GM18951 (cell line): Measurements from ENCODE around the gene PPP1R26.
"Not testable (repeated sequence)": the region's sequence is repeated elsewhere in the genome, so short reads cannot be mapped to it uniquely, and the experiment has no call there.

ENCODE experiments used
- POLR2A ChIP-seq: IDR thresholded peaks from 4 replicates; pipeline ENCODE4 v1.6.1; 2011; ENCODE audit warnings: mild to moderate bottlenecking; ENCODE audit not compliant: insufficient read length, insufficient read depth; ENCODE audit errors: extremely low read depth
- in situ Hi-C: fragments of 300-500 bp; cut with MboI; formaldehyde crosslinking; loops from one replicate; pipeline ENCODE4 v1.12.0; 2022; ENCODE audit warnings: low sequenced_read_pairs, mixed read lengths, inconsistent platforms; ENCODE audit not compliant: unreplicated experiment

PPP1R26 gene

DNA sequence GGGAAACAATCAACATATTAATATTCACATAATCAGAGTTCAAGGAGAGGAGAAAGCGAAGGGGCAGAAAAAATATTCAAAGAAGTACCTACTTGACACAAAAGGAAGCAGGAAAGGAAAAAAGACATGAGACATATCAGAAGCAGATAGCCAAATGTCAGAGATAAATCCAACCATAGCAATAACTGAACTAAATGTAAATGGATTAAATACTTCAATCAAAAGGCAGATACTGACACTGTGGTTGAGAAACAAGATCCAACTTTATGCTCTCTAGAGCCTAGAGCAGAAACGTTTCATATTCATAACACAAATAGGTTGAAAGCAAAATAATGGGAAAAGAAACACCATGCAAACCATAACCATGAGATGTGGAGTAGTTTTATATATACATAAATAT lies 29.9 kb downstream of the PPP1R26 start:
- no peak for TF ChIP-seq POLR2A
- in situ Hi-C loops: no loop called here

DNA sequence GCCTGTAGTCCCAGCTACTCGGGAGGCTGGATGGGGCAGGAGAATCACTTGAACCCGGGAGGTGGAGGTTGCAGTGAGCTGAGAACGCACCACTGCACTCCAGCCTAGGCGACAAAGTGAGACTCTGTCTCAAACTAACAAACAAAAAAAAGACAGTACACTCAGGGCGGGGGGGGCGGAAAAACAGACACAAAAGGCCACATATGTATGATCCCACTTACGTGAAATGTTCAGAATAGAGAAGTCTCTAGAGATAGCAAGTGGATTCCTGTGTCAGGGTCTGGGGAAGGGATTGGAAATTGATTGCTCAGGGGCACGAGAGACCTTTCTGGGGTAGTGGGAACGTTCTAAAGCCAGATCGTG lies 32.6 kb downstream of the PPP1R26 start:
- in situ Hi-C loops: no loop called here
- TF ChIP-seq POLR2A: no peak

DNA sequence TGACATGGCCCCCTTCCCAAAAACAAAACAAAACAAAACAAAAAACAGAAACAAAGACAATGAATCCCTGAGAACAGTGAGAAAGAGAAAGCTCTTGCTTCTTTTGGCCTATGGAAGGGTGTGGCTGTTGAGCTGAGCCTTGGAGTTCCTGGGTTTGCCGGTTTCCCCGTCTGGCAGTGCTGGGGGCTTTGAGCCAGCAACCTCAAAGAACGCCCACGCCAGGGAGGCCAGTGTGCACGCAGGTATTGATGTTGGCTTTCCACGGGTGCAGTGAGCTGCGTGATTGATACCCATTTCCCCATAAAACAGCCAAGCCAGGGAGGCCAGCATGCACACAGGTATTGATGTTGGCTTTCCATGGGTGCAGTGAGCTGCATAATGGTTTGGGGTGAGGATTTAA lies 33.3 kb downstream of the PPP1R26 start:
- in situ Hi-C loops: no loop called here
- TF ChIP-seq POLR2A: no peak

DNA sequence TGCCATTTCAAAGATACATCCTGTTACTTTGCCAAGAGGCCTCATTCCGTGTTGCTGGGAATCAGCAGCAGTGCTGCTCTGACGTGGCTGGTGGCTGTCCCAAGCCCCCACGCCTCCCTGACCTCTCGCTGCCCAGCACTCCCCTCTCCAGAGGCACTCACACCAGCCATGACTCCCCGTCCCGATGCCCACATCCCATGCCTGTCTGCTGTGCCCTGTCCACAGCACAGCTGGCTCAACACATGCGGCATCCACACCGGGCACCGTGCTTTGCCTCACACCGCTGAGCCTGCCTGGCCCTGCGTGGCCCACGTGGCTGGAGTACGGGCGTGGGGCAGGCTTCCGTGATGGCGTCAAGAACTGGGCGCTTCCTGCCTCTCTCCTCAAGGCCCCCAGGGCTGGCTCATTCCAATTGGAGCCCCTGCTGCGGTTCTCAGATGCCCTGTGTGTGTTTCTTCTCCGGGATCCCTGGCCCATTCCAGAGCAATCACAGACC lies 33.8 kb downstream of the PPP1R26 start:
- no peak for TF ChIP-seq POLR2A
- in situ Hi-C loops: no loop called here

DNA sequence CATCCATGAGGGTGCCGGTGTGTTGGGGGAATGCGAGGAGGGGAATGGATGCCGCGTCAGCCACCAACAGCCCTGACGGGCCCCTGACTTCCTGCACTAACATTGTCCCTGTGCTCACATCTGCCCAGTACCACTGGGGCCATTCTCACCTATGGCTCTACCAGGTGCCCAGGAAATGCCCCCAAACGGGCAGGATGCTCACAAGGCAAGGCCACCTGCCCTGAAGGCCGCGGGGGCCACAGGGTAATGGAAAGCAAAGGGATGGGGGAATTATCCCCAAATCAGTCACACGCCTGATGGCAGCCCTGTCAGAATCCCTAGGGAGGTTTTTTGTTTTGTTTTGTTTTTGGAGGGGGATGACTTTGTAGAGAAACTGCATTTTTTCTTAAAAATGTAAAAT lies 34.3 kb downstream of the PPP1R26 start:
- in situ Hi-C loops: not testable (repeated sequence)

DNA sequence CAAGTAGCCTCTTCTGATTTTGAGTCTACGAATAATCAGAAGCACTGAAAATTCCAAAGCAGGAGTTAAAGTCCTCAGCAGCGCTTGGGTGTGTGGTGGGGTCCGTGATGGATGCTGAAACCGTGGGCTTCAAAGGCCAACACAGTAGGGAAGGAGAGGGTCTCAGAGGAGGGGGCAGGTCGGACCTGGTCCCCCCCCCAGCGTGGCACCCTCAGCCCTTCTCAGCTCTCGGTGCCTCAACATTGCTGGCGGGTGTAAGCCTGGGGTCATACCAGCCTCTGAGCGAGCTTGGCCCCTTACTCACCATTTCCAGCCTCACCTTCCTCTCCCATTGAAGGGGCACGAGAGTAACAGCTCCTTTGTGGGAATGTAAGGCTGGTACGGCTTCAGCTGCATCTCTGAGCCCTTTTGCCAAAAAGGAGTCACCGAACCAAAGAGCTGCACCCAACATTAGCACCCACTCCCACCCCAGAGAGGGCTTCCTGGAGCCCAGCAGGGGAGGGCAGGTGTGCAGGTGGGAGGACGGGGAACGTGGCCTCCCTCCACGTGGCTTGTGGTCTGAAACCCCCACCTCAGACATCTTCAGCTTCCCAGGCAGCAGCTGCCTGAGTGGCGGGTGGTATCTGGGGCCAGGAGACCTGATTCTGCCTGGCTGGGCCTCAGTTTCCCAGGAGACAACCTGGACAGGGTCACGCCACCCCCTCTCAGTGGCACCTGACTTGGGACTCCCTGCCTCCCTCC lies 34.9 kb downstream of the PPP1R26 start:
- TF ChIP-seq POLR2A: no peak
- in situ Hi-C loops: no loop called here

DNA sequence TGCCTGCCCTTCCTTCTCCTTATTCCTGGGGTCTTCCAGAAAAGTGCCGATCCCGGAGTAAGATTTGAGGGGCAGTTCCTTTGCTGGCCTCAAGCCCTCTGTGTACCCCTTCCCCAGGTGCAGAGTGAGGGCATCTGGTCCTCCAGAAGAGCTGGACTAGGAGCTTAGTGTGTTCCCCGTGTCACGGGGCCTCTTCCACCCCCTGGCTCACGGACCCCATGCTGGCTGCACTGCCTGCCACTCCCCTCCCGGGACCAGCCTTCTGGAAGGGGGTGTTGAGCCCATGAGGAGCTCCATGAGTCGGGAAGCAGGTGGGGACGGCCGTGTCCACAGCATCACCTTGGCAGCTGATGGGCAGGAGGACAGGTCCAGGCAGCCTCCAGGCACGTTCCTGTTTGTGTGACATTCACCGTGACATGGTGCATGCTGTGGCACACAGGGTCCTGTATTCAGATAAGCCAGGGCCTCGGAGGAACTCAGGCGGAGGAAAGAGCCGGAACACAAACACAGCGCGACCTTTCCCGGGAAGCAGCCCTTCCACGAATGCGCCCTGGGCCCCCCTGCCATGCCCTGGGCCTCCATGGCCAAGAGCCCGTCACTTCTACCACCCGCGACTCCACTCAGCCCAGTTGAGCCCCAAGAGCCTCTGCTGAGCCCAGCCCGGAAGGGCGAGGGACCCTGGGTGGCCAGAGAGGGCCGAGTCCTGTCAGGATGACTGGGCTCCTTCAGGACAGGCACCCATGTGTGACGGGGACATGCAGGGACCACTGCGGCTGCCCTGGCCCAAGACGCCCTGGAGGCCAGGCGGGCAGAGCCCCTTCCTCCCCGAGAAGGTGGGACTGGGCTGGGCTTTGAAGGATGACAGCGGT lies 35.7 kb downstream of the PPP1R26 start:
- in situ Hi-C loops: no loop called here
- no peak for TF ChIP-seq POLR2A

DNA sequence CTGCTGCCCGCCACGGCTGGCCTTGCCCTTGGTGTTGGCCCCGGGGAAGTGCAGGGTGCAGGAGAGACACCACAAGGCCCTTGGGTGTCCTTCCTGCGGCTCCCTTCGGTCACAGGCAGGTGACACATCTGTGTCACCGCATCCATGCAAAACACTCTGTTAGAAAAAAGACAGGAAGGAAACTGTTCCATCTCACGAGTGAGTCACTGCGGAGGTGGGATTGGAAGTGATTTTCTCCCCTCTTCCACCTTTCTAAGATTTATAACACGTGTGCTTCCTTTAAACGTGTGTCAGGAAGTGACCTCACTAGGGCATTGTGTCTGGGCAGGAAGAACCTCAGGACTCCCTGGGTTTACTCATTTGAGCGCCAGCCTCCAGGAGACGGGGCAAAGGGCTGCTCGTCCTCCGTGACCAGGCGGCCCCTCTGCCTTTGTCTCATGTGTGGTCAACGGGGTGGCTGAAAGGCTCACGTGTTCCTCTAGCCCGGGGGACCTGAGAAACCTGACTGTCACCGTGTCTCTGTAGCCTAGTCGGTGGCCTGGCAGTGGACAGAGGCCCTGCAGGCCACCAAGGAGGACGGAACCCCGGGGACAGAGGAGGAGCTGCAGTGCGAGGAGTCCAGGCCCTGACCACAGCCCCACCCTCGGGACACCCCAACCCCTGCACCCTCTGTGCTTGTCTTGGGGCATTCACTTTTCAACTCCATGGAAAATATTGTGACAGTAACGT lies 36.7 kb downstream of the PPP1R26 start:
- in situ Hi-C loops: no loop called here
- no peak for TF ChIP-seq POLR2A

DNA sequence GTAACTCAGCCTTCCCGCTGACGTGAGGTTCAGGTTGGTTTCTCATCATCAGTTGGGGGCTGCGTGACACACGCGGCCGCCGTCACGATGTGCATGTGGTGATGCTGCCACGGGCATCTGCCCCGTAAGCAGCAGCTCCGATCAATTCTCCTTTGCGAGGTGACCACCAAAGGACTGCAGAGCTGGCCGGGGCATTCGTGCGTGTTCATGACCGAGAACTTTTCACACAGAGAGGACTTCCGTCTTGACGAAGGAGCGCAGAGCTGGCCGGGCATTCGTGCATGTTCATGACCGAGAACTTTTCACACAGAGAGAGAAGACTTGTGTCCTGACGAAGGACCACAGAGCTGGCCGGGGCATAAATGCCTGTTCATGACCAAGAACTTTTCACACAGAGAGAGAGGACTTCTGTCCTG lies 37.8 kb downstream of the PPP1R26 start:
- TF ChIP-seq POLR2A: no peak
- in situ Hi-C loops: no loop called here

DNA sequence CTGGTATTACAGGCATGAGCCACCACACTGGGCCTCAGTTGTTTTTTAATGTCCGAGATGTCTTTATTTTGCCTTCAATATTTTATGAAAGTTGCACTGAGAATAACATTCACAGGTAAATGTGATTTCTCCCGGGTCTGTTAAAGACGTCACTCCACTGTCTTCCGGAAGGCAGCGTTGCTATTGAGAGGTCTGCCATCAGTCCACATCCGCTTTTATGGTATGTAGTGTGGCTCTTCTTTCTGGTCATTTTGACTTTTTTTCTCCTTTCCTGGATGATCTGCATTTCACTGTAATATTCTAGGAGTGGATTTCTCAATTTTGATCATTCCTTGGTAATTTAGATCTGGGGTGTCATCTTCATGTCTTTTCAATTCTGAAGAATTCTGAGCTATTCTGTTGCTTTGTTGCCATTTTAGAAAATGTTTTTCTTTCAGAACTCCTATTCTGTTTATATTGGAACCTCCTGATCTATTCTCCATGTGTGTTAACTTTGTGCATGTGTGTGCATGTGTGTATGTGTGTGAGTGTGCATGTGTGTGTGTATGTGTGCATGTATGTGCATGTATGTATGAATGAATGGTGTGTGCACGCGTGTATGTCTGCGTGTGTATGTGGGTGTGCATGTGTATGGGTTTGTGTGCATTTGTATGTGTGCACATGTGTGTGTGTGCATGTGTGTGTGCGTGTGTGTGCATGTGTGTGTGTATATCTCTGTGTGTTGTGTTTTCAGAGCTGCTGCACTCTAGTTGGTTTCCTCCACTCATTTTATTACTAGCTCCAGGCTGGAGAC lies 39.8 kb downstream of the PPP1R26 start:
- in situ Hi-C loops: no loop called here
- TF ChIP-seq POLR2A: no peak

DNA sequence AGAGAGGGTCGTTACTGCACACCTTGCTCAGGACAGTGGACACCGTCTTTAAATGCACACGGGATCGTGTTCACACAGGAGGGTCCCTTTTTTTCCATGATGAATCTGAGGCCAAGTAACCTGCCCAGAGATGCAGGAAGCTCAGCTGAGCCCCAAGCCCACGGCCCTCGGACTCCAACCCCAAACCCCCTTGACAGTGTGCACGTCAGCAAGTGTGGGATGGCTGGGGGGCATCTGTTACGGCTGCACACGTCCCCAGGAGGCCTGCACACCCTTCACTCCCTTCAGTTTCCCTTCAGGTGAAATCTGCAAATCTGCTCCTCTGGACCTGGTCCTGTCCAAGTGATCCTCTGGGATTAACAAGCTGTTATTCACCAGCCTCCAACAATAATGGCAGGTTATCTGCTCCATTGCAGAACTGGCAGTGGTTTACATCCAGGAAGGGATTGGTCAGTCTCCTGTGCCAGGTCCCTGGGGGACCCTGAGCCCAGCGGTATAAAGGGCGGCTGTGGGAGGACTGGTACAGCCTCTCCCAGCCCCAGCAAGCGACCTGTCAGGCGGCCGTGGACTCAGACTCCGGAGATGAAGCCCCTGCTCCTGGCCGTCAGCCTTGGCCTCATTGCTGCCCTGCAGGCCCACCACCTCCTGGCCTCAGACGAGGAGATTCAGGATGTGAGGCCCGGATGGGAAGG lies 41.5 kb downstream of the PPP1R26 start, which contains the start of gene LCN1:
Gene LCN1, plus strand, starts transcription at position 525 of the 692 bp plus-strand sequence. Its CDS starts 58 bp downstream, at position 583.
- in situ Hi-C loops: no loop called here
- TF ChIP-seq POLR2A: no peak

DNA sequence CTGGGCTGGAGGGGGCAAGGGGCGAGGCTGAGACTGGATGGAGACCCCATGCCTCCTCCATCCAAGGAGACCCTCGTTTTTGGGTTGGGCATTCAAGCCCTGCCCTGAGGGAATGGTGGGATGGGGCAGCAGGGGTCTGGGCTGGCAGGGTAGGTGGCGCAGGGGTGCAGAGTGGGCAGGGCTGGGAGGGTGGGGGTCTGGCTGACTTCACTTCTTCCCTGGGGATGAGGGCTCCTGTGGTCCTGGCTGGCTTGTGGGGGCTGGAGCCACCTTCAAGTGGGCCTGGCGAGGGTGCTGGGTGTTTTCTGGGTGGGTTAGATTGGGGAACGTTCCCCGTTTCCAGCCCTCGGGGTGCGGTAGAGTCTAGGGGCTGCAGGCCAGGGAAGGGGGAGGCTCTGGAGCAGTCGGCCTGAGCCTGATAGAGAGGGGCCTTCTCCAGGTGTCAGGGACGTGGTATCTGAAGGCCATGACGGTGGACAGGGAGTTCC lies 42.1 kb downstream of the PPP1R26 start:
- in situ Hi-C loops: no loop called here
- TF ChIP-seq POLR2A: no peak
